Lower leg skin (tissue), 4 donors: Measurements from ENCODE around the gene IDE. TPM values are rescaled to one million over a fixed set of nuclear protein-coding genes. Genes with fewer than 3 reads are reported as not detected.
A peak's percentile ranks its signal among the peaks of the same experiment; 100 is the strongest.
"Not testable (repeated sequence)": the region's sequence is repeated elsewhere in the genome, so short reads cannot be mapped to it uniquely, and the experiment has no call there.

Experiments
- DNase-seq, 2 donors: peaks; one replicate each; pipeline ENCODE4 v3.0.0-alpha.2; 2019; ENCODE audit warnings: low spot score in 2 of 2
- H3K4me3 ChIP-seq: fragments of 200-600 bp; sonication (generic); 2 replicates; pipeline ENCODE4 v1.5.1; 2017; ENCODE audit warnings: mild to moderate bottlenecking, low read depth; ENCODE audit not compliant: poor library complexity, severe bottlenecking
- POLR2A ChIP-seq, 2 donors: fragments of 450-650 bp; IDR thresholded peaks; one replicate each; pipeline ENCODE4 v1.6.1; 2016 to 2017; ENCODE audit warnings: antibody characterized with exemption in 2 of 2, mild to moderate bottlenecking in 1 of 2, moderate library complexity in 1 of 2
- WGBS, 2 donors: methylation state at CpG; one replicate each; pipeline ENCODE4 v1.1.5; 2018; 5-methylcytosine and 5-hydroxymethylcytosine counted together
- intact Hi-C: fragments of 100-400 bp; cut with DNase I; formaldehyde crosslinking; loops from one replicate; pipeline ENCODE4 v1.15.0; 2023; ENCODE audit warnings: low total_unique reads
- total RNA-seq, 4 donors: library from RNA; depleted of rRNA; stranded (reverse); fragments of >200 nt; gene quantifications; one replicate each; pipeline ENCODE4 v1.1.0, GENCODE V29; 2016
- TF ChIP-seq, protein P1 (sequence below), 3 donors: fragments of 450-650 bp; IDR thresholded peaks; one replicate each; pipeline ENCODE4 v1.5.1; 2016; ENCODE audit warnings: antibody characterized with exemption in 3 of 3, mild to moderate bottlenecking in 3 of 3, moderate library complexity in 2 of 3

The IDE gene
- total RNA-seq, 4 donors from 2014 or later, result 189 to 443 (median 287) TPM

DNA sequence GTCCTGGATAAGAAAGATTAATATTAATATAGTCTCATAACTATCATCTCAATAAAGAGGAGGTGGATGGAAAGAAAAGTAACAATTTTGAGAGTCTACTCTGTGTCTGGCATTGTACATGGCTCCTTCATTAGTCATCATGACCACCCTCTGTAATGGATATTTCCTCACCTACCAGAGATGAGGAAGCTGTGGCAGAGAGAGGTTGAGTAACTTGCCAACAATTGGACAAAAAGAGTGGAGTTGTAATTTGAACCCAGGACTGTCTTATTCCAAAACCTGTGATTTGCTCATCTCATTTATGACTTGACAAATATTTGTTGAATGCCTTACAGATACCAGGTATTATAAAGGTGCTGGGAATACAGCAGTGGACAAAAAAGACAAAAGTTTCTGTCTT, 2.1 kb upstream of the IDE start:
- TF ChIP-seq, protein P1, sequence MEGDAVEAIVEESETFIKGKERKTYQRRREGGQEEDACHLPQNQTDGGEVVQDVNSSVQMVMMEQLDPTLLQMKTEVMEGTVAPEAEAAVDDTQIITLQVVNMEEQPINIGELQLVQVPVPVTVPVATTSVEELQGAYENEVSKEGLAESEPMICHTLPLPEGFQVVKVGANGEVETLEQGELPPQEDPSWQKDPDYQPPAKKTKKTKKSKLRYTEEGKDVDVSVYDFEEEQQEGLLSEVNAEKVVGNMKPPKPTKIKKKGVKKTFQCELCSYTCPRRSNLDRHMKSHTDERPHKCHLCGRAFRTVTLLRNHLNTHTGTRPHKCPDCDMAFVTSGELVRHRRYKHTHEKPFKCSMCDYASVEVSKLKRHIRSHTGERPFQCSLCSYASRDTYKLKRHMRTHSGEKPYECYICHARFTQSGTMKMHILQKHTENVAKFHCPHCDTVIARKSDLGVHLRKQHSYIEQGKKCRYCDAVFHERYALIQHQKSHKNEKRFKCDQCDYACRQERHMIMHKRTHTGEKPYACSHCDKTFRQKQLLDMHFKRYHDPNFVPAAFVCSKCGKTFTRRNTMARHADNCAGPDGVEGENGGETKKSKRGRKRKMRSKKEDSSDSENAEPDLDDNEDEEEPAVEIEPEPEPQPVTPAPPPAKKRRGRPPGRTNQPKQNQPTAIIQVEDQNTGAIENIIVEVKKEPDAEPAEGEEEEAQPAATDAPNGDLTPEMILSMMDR (IDR thresholded peaks at IDR 0.05), result no peak
- no peak for TF ChIP-seq POLR2A (IDR thresholded peaks at IDR 0.05)
- no peak overlapping the region for H3K4me3 ChIP-seq
- intact Hi-C loops, result loop anchor here (10.0 kb wide), 1 partner anchor 491 kb away; no protein-coding TSS in a partner anchor
- no peak for DNase-seq

DNA sequence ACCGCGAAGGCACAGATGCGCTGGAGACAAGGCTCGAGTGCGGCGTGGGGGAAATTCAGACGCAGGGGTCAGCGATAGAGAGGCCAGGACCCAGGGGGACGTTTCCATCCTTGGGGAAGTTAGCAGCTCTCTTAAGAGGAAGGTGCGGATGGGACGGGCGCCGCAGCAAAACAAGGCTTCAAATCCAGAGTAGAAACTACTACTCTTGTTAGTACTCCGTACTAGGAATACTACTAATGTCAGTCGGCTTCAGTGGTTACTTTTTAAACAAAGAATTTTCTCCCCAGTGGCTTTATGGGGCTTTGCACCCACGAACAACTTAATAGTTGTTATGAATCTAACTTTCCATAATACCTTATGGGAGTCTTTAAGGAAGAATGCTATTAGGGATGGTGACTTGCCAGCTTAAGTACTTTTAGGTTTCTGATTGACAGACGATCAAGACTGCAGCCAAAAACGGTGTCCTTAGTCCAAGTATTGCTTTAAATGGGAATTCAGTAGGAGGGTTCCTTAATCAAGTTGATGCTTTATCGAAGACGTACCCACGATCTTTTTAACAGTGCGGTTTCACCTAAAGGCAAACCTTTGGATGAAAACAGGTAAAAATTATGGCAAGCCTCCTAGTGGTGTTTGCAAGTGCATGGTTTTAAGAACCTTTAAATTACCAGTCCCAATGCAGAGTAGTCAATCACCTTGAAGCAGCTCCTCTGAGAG, 812 bp upstream of the IDE start:
- DNase-seq, result no peak
- 5% methylated on average over 22 of the region's 22 CpGs for WGBS, 2 donors
- TF ChIP-seq, protein P1 (IDR thresholded peaks at IDR 0.05), result no peak
- TF ChIP-seq POLR2A (IDR thresholded peaks at IDR 0.05), result no peak
- intact Hi-C loops, result loop anchor here (5.0 to 10.0 kb wide), 2 partner anchors 57 to 490 kb away; no protein-coding TSS in a partner anchor
- H3K4me3 ChIP-seq, result peak overlapping the region; percentile 84

DNA sequence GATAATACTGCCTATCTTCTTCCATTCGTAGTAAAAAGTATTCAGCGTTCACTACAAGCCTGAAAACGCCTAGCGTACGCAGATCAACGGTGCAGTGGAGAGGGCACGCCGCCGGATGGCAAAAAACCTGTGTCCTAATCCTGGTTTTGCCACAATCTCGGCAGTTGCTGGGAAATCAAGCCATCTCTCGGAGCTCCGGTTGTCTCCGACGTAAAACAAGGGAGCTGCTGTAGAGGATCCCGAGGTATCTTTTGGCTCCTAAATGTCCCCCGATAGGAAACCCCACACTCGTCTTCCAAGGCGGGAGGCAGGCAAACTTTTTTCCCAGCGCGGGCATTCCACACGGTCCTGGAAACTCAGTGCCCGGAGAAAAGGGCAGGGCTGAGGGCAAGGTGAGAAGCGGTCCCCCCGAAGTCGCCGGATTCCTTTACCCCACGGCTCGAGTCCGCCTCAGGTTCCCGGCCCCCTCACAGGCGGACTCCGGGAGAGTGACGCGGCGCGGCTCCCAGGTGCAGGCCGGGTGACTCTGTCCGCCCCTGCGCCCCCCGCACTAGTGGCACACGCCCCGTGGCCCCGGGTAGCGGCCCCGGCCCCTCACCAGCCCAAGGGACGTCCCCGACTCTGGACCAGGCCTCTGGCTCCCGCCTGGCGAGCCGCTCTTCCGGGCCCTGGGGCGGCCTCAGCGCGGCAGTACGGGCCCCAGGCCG, 649 bp downstream of the IDE start:
- WGBS, 2 donors, result 0 to 1% methylated on average over 26 to 29 of the region's 56 CpGs
- H3K4me3 ChIP-seq, result peak overlapping the region; percentile 84
- peak in 1 of 2 donors; percentile 85 for DNase-seq
- TF ChIP-seq, protein P1 (IDR thresholded peaks at IDR 0.05), result no peak
- TF ChIP-seq POLR2A (IDR thresholded peaks at IDR 0.05), result no peak
- intact Hi-C loops, result loop anchor here (5.0 to 10.0 kb wide), 2 partner anchors 56 to 488 kb away; no protein-coding TSS in a partner anchor

DNA sequence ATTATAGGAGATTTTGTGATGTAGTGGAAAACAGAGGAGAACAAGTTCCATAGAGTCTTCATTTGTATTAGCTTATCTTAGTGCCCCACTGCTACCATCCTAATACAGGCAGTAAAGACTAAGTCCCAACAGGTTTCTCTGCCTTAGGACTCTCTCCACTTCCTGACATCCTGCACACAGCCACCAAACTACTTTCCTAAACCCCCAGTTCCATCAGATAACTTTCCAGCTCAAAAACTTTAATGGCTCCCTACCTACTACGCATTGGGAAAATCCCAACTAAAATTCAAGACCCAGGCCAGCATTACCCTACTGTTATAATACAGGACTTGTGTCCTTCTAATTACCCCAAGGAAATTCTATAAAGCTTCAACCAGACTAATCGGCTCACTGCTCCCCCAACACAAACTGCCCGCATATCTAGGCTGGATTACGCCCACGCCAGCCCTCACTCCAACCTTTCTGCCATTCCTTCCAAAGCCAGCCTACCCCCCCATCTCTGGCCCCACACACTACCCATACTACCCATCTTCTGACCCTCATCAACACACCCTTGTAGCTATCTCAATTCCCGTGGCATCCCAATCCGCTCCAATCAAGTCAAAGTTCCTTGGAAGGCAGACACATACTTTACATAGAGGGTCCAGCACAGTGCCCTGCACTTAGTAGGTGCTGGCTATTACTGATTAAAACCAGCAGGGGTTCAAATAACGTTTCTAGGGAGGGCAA, 1.4 kb downstream of the IDE start:
- peak overlapping the region; percentile 84 for H3K4me3 ChIP-seq
- no peak for DNase-seq
- 65% methylated on average over 8 of the region's 8 CpGs for WGBS, 2 donors
- intact Hi-C loops, result loop anchor here (5.0 to 10.0 kb wide), 2 partner anchors 55 to 488 kb away; no protein-coding TSS in a partner anchor
- no peak for TF ChIP-seq POLR2A (IDR thresholded peaks at IDR 0.05)
- TF ChIP-seq, protein P1 (IDR thresholded peaks at IDR 0.05), result no peak

DNA sequence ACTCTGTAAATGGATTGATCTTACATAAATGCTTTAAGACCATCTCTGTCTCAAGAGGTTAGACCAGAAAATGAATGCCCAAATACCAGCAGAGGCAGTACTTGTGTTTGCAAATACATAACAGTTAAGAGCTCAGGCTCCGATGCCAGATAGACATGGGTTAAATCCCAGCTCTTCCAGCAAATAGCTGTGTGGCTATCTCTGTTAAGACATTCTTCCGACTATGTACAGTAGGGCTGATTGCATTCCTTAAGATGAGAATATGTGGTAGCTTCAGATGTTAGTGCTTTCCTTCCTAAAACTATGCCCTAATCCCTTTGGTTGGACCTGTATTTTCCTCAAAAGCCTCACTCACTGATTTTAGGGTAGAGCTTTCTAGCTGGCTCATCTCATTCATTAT, 2.2 kb downstream of the IDE start:
- H3K4me3 ChIP-seq, result no peak overlapping the region
- intact Hi-C loops, result loop anchor here (5.0 to 10.0 kb wide), 2 partner anchors 54 to 487 kb away; no protein-coding TSS in a partner anchor
- TF ChIP-seq, protein P1 (IDR thresholded peaks at IDR 0.05), result no peak

DNA sequence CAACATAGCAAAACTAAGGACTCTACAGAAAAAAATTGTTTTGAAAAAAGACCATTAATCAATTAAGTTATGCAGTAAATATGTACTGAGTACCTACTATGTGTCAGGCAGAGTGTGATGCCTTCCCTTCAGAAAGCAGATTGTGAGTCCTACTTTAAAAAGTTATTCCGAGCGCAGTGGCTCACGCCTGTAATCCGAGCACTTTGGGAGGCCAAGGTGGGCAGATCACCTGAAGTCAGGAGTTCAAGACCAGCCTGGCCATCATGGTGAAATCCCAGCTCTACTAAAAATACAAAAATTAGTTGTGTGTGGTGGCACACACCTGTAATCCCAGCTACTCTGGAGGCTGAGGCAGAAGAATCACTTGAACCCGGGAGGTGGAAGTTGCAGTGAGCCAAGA, 4.2 kb downstream of the IDE start:
- intact Hi-C loops, result loop anchor here (5.0 to 10.0 kb wide), 2 partner anchors 52 to 485 kb away; no protein-coding TSS in a partner anchor
- WGBS, 2 donors, result 94 to 95% methylated on average over 5 of the region's 5 CpGs
- H3K4me3 ChIP-seq, DNase-seq: not testable (repeated sequence)

More for the DNA sequence above, 2.2 kb downstream of the IDE start:
- 67 to 79% methylated on average over 2 of the region's 2 CpGs for WGBS, 2 donors
- no peak for DNase-seq
